22Rv1 (cell line): Measurements from ENCODE around the gene ATP5F1A.

Experiments
- CTCF ChIP-seq: fragments of 450-650 bp; IDR thresholded peaks from 2 replicates; pipeline ENCODE4 v1.5.1; 2017; ENCODE audit warnings: mild to moderate bottlenecking
- ZFX ChIP-seq: fragments of 450-650 bp; IDR thresholded peaks from 2 replicates; pipeline ENCODE4 v1.6.1; 2017; ENCODE audit warnings: antibody characterized with exemption, borderline replicate concordance

GRCh38 chr18:46130061-46130460, 32.0 kb upstream of the ATP5F1A start:
- TF ChIP-seq CTCF (no peak), ZFX (no peak)
